Measurements from ENCODE around the gene RBFOX2. TPM values are rescaled to one million over a fixed set of nuclear protein-coding genes. Genes with fewer than 3 reads are reported as not detected.

Gene RBFOX2
- total and polyA plus RNA-seq, 2 of the 13 experiments (the other 11 are each of a cell fraction or from before 2014, with no cell fraction given) = 37.3 to 40.4 TPM

GRCh38 chr22:35868938-35869337 lies 159.7 kb downstream of the RBFOX2 start:
- Histone ChIP-seq H3K4me1 (ENCODE audit: insufficient read depth, low read length) (peaks cover 13% of the 10 kb centered on the region), H3K79me2 (ENCODE audit: insufficient read depth, low read length) (no peaks in the 10 kb centered on the region), H3K4me3 (replicated peaks in 1 of 3; ENCODE audit: insufficient read depth in 1 of 3, low read depth in 2 of 3, low read length in 3 of 3) (no peak overlapping the region), H4K20me1 (ENCODE audit: insufficient read depth, low read length) (no peaks in the 10 kb centered on the region), H3K27ac (ENCODE audit: extremely low read length, insufficient read depth, low read length) (no peak overlapping the region), H3K9ac (ENCODE audit: insufficient read depth, low read depth, low read length) (no peak overlapping the region), H3K9me3 (ENCODE audit: low read length) (no peaks in the 10 kb centered on the region), H3K27me3 (ENCODE audit: control insufficient read depth in 1 of 2, insufficient read depth in 2 of 2, low read length in 2 of 2) (no peaks in the 10 kb centered on the region), H3K4me2 (ENCODE audit: low read depth, low read length) (no peak overlapping the region), H2AFZ (ENCODE audit: low read length) (no peak overlapping the region), H3K36me3 (replicated peaks in 1 of 2; ENCODE audit: control insufficient read depth in 1 of 2, insufficient read depth in 2 of 2, low read length in 2 of 2) (no peaks in the 10 kb centered on the region)
- FAIRE-seq (no peak), ATAC-seq (no peak), DNase-seq (ENCODE audit: low spot score) (no peak)
- 100% methylated on average over 5 of the region's 5 CpGs for WGBS (ENCODE audit: low lambda C conversion rate)
- ChIA-PET POLR2A (no interaction called here), CTCF (ENCODE audit: low intra/inter-chr PET ratio, low total read pairs) (no interaction called here)
- in situ Hi-C loops (cut with HindIII; ENCODE audit: extremely low pct_ligation_motif_present, low pct_unique_long_range_greater_than_20kb) (no loop called here), intact Hi-C loops (cut with micrococcal nuclease; ENCODE audit: unreplicated experiment) (no loop called here)
- TF ChIP-seq ZNF614 (CRISPR knock-in tag; IDR thresholded peaks at IDR 0.05; ENCODE audit: borderline replicate concordance) = no peak
- TF ChIP-seq IRF2 (CRISPR knock-in tag; IDR thresholded peaks at IDR 0.05) = no peak
- TF ChIP-seq ZBTB4 (CRISPR knock-in tag; IDR thresholded peaks at IDR 0.05; ENCODE audit: borderline replicate concordance) = no peak
- no peak for TF ChIP-seq RFX1 (IDR thresholded peaks at IDR 0.05)
- TF ChIP-seq ZNF652 (CRISPR knock-in tag; IDR thresholded peaks at IDR 0.05; ENCODE audit: borderline replicate concordance, low read depth) = no peak
- TF ChIP-seq ZBTB49 (CRISPR knock-in tag; IDR thresholded peaks at IDR 0.05; ENCODE audit: borderline replicate concordance) = no peak
- TF ChIP-seq HCFC1 (IDR thresholded peaks at IDR 0.05; ENCODE audit: low read depth, low read length) = no peak
- TF ChIP-seq TOPORS (CRISPR knock-in tag; IDR thresholded peaks at IDR 0.05) = no peak
- TF ChIP-seq CHCHD3 (CRISPR knock-in tag; IDR thresholded peaks at IDR 0.05) = no peak
- no peak for TF ChIP-seq SRSF1 (optimal IDR thresholded peaks at IDR 0.05; ENCODE audit: low read depth, low read length)
- no peak for TF ChIP-seq RELA (CRISPR knock-in tag; IDR thresholded peaks at IDR 0.05)
- BruUV-seq (replicated peaks) = no TSS peak
